Measurements from ENCODE around the gene MRPS27.
"Not testable (repeated sequence)": the region's sequence is repeated elsewhere in the genome, so short reads cannot be mapped to it uniquely, and the experiment has no call there.

MRPS27 gene

GRCh38 chr5:72202331-72202825 lies 117.7 kb downstream of the MRPS27 start:
- ATAC-seq (no peak), DNase-seq (no peak)

- ATAC-seq: no peak
- DNase-seq: no peak
These were observed 120.4 kb downstream of the MRPS27 start for GRCh38 chr5:72199681-72200080.

- no peak for ATAC-seq
- DNase-seq: no peak
These were observed 122.6 kb downstream of the MRPS27 start for GRCh38 chr5:72197393-72197792.

GRCh38 chr5:72195581-72195980 lies 124.5 kb downstream of the MRPS27 start:
- ATAC-seq (no peak), DNase-seq (no peak)

- peak; percentile 61 for ATAC-seq
These were observed 125.2 kb downstream of the MRPS27 start for GRCh38 chr5:72194846-72195245.

GRCh38 chr5:72191404-72191803 lies 128.6 kb downstream of the MRPS27 start:
- ATAC-seq (no peak), DNase-seq (no peak)

More at GRCh38 chr5:72194846-72195245, 125.2 kb downstream of the MRPS27 start:
- DNase-seq: peak; percentile 35

- no peak for ATAC-seq
- no peak for DNase-seq
These were observed 130.9 kb downstream of the MRPS27 start for GRCh38 chr5:72189146-72189545.

- ATAC-seq (no peak), DNase-seq (no peak)
These were observed 131.9 kb downstream of the MRPS27 start for GRCh38 chr5:72188166-72188565.

GRCh38 chr5:72187388-72188075 lies 132.5 kb downstream of the MRPS27 start:
- ATAC-seq: peak; percentile 43
- DNase-seq: no peak

GRCh38 chr5:72185496-72186329 lies 134.3 kb downstream of the MRPS27 start:
- no peak for ATAC-seq
- DNase-seq: no peak

- ATAC-seq: no peak
- DNase-seq: no peak
These were observed 135.6 kb downstream of the MRPS27 start for GRCh38 chr5:72184408-72184807.

- DNase-seq: no peak
- no peak for ATAC-seq
These were observed 136.9 kb downstream of the MRPS27 start for GRCh38 chr5:72183101-72183520.

GRCh38 chr5:72182686-72183085 lies 137.4 kb downstream of the MRPS27 start:
- DNase-seq (no peak), ATAC-seq (no peak)

- ATAC-seq: no peak
- no peak for DNase-seq
These were observed 139.1 kb downstream of the MRPS27 start for GRCh38 chr5:72180925-72181324.

- no peak for DNase-seq
- no peak for ATAC-seq
These were observed 140.1 kb downstream of the MRPS27 start for GRCh38 chr5:72179816-72180440.

- no peak for ATAC-seq
- no peak for DNase-seq
These were observed 140.8 kb downstream of the MRPS27 start for GRCh38 chr5:72179028-72179815.

GRCh38 chr5:72177538-72177937 lies 142.5 kb downstream of the MRPS27 start:
- no peak for DNase-seq
- no peak for ATAC-seq

GRCh38 chr5:72172786-72173185 lies 147.3 kb downstream of the MRPS27 start:
- no peak for ATAC-seq

GRCh38 chr5:72171667-72172066 lies 148.4 kb downstream of the MRPS27 start:
- ATAC-seq (no peak), DNase-seq (no peak)

More at GRCh38 chr5:72172786-72173185, 147.3 kb downstream of the MRPS27 start:
- no peak for DNase-seq

- not testable (repeated sequence) for DNase-seq, ATAC-seq
These were observed 148.9 kb downstream of the MRPS27 start for GRCh38 chr5:72171181-72171580.

- DNase-seq: no peak
- ATAC-seq: no peak
These were observed 149.9 kb downstream of the MRPS27 start for GRCh38 chr5:72170101-72170500.
